HepG2 (cell line): ENCODE measurements around the gene KCNAB1. TPM values are rescaled to one million over a fixed set of nuclear protein-coding genes. Genes with fewer than 3 reads are reported as not detected.

Source experiments
- ATAC-seq: fragments of 200-7000 bp; cut with Tn5 transposase; 3 replicates; pipeline ENCODE4 v1.9.1; 2020; ENCODE audit warnings: mild to moderate bottlenecking, moderate library complexity
- BruUV-seq: library from RNA; stranded (reverse); fragments of 400-500 nt; replicated peaks from 2 replicates; lab custom pipeline; 2021; lab: Mats Ljungman, UMichigan
- CTCF ChIA-PET: fragments of 300-600 bp; formaldehyde crosslinking; extraction: SDS; loops from one replicate; lab custom pipeline; 2021; ENCODE audit warnings: low total read pairs, inconsistent platforms, low intra/inter-chr PET ratio; lab: Yijun Ruan, JAX
- POLR2A ChIA-PET: fragments of 350-600 bp; sonication (Branson Sonifier 250); formaldehyde crosslinking; loops from one replicate; lab custom pipeline; 2020; ENCODE audit warnings: antibody characterized with exemption, inconsistent platforms; lab: Yijun Ruan, JAX
- DNase-seq: peaks from one replicate; pipeline ENCODE4 v3.0.0-alpha.2; 2015; ENCODE audit warnings: low spot score
- FAIRE-seq: peaks from 3 replicates; lab custom pipeline; 2011; peaks lifted over from hg19 to GRCh38; lab: Jason Lieb, UNC
- H2AFZ ChIP-seq: one replicate; pipeline ENCODE4 v1.6.1; 2011; ENCODE audit warnings: low read length, inconsistent platforms
- H3K27ac ChIP-seq: fragments of 300-600 bp; 3 replicates; pipeline ENCODE4 v1.8.0; 2011; ENCODE audit warnings: mixed run types, mild to moderate bottlenecking, mixed read lengths, low read length, inconsistent platforms; ENCODE audit not compliant: insufficient read depth; ENCODE audit errors: extremely low read length
- H3K27me3 ChIP-seq, 2 experiments: fragments of 200-600 bp in 1 of 2; 2 replicates in 1 of 2; 3 replicates in 1 of 2; pipeline versions ENCODE4 v1.6.0 to v1.8.0; 2011; ENCODE audit warnings: low read length in 2 of 2, mild to moderate bottlenecking in 2 of 2, moderate library complexity in 2 of 2, inconsistent platforms in 1 of 2; ENCODE audit not compliant: insufficient read depth in 2 of 2, control insufficient read depth in 1 of 2
- H3K36me3 ChIP-seq, 2 experiments: fragments of 200-600 bp in 1 of 2; replicated peaks in 1 of 2; 2 replicates in 1 of 2; 3 replicates in 1 of 2; pipeline versions ENCODE4 v1.5.1 to v1.8.0; 2011; ENCODE audit warnings: low read length in 2 of 2, inconsistent platforms in 1 of 2; ENCODE audit not compliant: insufficient read depth in 2 of 2, control insufficient read depth in 1 of 2
- H3K4me1 ChIP-seq: 2 replicates; pipeline ENCODE4 v1.5.1; 2012; ENCODE audit warnings: low read length, inconsistent platforms; ENCODE audit not compliant: insufficient read depth
- H3K4me2 ChIP-seq: 2 replicates; pipeline ENCODE4 v1.6.0; 2011; ENCODE audit warnings: low read depth, low read length, inconsistent platforms
- H3K4me3 ChIP-seq, 3 experiments: fragments of 200-600 bp in 1 of 3; sonication (generic), shearing (Covaris generic) in 1 of 3; replicated peaks in 1 of 3; 2 replicates each; pipeline ENCODE4 v1.5.1; 2011 to 2016; ENCODE audit warnings: low read length in 3 of 3, inconsistent platforms in 2 of 3, low read depth in 2 of 3, mild to moderate bottlenecking in 2 of 3, control low read depth in 1 of 3, mixed read lengths in 1 of 3; ENCODE audit not compliant: insufficient read depth in 1 of 3
- H3K79me2 ChIP-seq: one replicate; pipeline ENCODE4 v1.6.1; 2011; ENCODE audit warnings: low read length, inconsistent platforms; ENCODE audit not compliant: insufficient read depth
- H3K9ac ChIP-seq: 2 replicates; pipeline ENCODE4 v1.6.0; 2011; ENCODE audit warnings: mild to moderate bottlenecking, low read depth, low read length, inconsistent platforms; ENCODE audit not compliant: insufficient read depth
- H3K9me3 ChIP-seq: 2 replicates; pipeline ENCODE4 v1.5.1; 2012; ENCODE audit warnings: mild to moderate bottlenecking, low read length
- H4K20me1 ChIP-seq: 2 replicates; pipeline ENCODE4 v1.6.0; 2011; ENCODE audit warnings: inconsistent platforms, mild to moderate bottlenecking, low read length, moderate library complexity; ENCODE audit not compliant: insufficient read depth
- CTCF ChIP-seq: sonication (generic); formaldehyde crosslinking; IDR thresholded peaks from 2 replicates; pipeline ENCODE4 v1.5.0; 2020; ENCODE audit warnings: mild to moderate bottlenecking, missing genetic modification reagents, moderate library complexity
- LCORL ChIP-seq, 2 experiments: fragments of 450-650 bp in 1 of 2; sonication (generic) in 1 of 2; formaldehyde crosslinking in 1 of 2; IDR thresholded peaks; 2 replicates each; pipeline versions ENCODE4 v1.5.0 to v1.6.1; 2017 to 2020; ENCODE audit warnings: antibody characterized with exemption in 1 of 2, missing genetic modification reagents in 1 of 2
- SMC3 ChIP-seq: IDR thresholded peaks from 2 replicates; pipeline ENCODE4 v1.6.1; 2011; ENCODE audit warnings: low read length, improper control_type of control experiment
- STAG1 ChIP-seq: sonication (generic); formaldehyde crosslinking; IDR thresholded peaks from 2 replicates; pipeline ENCODE4 v1.4.0; 2020; ENCODE audit warnings: missing genetic modification reagents
- USF2 ChIP-seq, 2 experiments: sonication (generic) in 1 of 2; formaldehyde crosslinking in 1 of 2; IDR thresholded peaks; 2 replicates each; pipeline versions ENCODE4 v1.5.1 to v1.6.1; 2011 to 2020; ENCODE audit warnings: borderline replicate concordance in 1 of 2, low read depth in 1 of 2, low read length in 1 of 2, mild to moderate bottlenecking in 1 of 2, missing genetic modification reagents in 1 of 2, moderate library complexity in 1 of 2
- WGBS: methylation state at CpG from one replicate; pipeline ENCODE4 v1.1.6; 2017; ENCODE audit warnings: low lambda C conversion rate; 5-methylcytosine and 5-hydroxymethylcytosine counted together
- in situ Hi-C: cut with HindIII; loops from 2 replicates; pipeline ENCODE4 v1.10.0; 2017; ENCODE audit warnings: low pct_unique_long_range_greater_than_20kb; ENCODE audit not compliant: extremely low pct_ligation_motif_present
- intact Hi-C: fragments of 100-400 bp; cut with micrococcal nuclease; formaldehyde crosslinking; loops from one replicate; pipeline ENCODE4 v1.10.0; 2022; ENCODE audit not compliant: unreplicated experiment
- polyA plus RNA-seq, 8 experiments: library from polyadenylated mRNA; depleted of rRNA in 3 of 8; stranded (reverse) in 7 of 8; unstranded in 1 of 8; fragments of >200 nt; fragmentation: Illumina TruSeq in 4 of 8; extraction: Trizol in 4 of 8; gene quantifications; 2 replicates each; pipeline versions ENCODE4 v1.2.1 to v1.2.3, GENCODE V29; 2011 to 2016; ENCODE audit warnings: low read depth in 4 of 8, missing spikeins in 1 of 8, mixed read lengths in 1 of 8; ENCODE audit not compliant: insufficient read depth in 1 of 8
- total RNA-seq, 5 experiments: library from RNA; depleted of rRNA; stranded (reverse); fragments of >200 nt; fragmentation: Illumina TruSeq; extraction: Trizol; gene quantifications; 2 replicates each; pipeline ENCODE4 v1.2.3, GENCODE V29; 2016; ENCODE audit warnings: low read depth in 1 of 5

KCNAB1 gene
- total and polyA plus RNA-seq, 2 of the 13 experiments (the other 11 are each of a cell fraction or from before 2014, with no cell fraction given) = not detected

- WGBS = 38% methylated on average over 10 of the region's 10 CpGs
- intact Hi-C loops = loop anchor here (5.0 kb wide), 1 partner anchor 692 kb away; no protein-coding TSS in a partner anchor
- FAIRE-seq (no peak), ATAC-seq (no peak), DNase-seq (no peak)
- H2AFZ ChIP-seq = no peak overlapping the region
- no peak overlapping the region for H3K27ac ChIP-seq
- no peaks in the 10 kb centered on the region for H3K4me1 ChIP-seq
- H3K4me3 ChIP-seq = no peak overlapping the region
- no peaks in the 10 kb centered on the region for H3K9me3 ChIP-seq
- H3K36me3 ChIP-seq = no peaks in the 10 kb centered on the region
- ChIA-PET POLR2A (no interaction called here), CTCF (no interaction called here)
- H3K79me2 ChIP-seq = no peaks in the 10 kb centered on the region
- H3K4me2 ChIP-seq = no peak overlapping the region
- in situ Hi-C loops = no loop called here
- H3K9ac ChIP-seq = no peak overlapping the region
- H3K27me3 ChIP-seq = no peaks in the 10 kb centered on the region; a peak in 1 of 5 replicates
- TF ChIP-seq USF2 (IDR thresholded peaks at IDR 0.05; ENCODE audit: low read depth, low read length) = no peak
- no peak for TF ChIP-seq USF2 (CRISPR knock-in tag; IDR thresholded peaks at IDR 0.05; ENCODE audit: borderline replicate concordance)
- BruUV-seq = no TSS peak
- H4K20me1 ChIP-seq = no peaks in the 10 kb centered on the region
Observed at GRCh38 chr3:156445117-156446090, 325.0 kb downstream of the KCNAB1 start.

GRCh38 chr3:156448300-156448699, 327.9 kb downstream of the KCNAB1 start:
- WGBS = 0% methylated on average over 1 of the region's 1 CpG
- POLR2A ChIA-PET = no interaction called here
- intact Hi-C loops (loop anchor here (1.0 to 5.0 kb wide), 3 partner anchors 93 to 689 kb away; no protein-coding TSS in a partner anchor), in situ Hi-C loops (no loop called here)
- DNase-seq (peak; percentile 5), FAIRE-seq (no peak), ATAC-seq (peak; percentile 86)
- Histone ChIP-seq H3K4me2 (no peak overlapping the region), H4K20me1 (no peaks in the 10 kb centered on the region), H3K27me3 (no peaks in the 10 kb centered on the region; a peak in 1 of 5 replicates), H3K4me1 (no peaks in the 10 kb centered on the region), H3K27ac (no peak overlapping the region), H3K36me3 (no peaks in the 10 kb centered on the region), H2AFZ (no peak overlapping the region), H3K4me3 (no peak overlapping the region), H3K9ac (no peak overlapping the region), H3K79me2 (no peaks in the 10 kb centered on the region), H3K9me3 (no peaks in the 10 kb centered on the region)
- CTCF ChIA-PET = interaction anchor here (0.6 kb wide), 1 partner anchor 226 kb away, joined by 3 read pairs; the partner anchor contains the start of gene TIPARP
- TF ChIP-seq SMC3 = 0 out of 2 replicates have a peak, but pooled peaks have one; percentile 12
- peak; percentile 43 for TF ChIP-seq STAG1 (CRISPR knock-in tag)
- peak; percentile 37 for TF ChIP-seq CTCF (CRISPR knock-in tag)
- no peak for TF ChIP-seq LCORL (IDR thresholded peaks at IDR 0.05)
- TF ChIP-seq LCORL (CRISPR knock-in tag; IDR thresholded peaks at IDR 0.05) = no peak
- no TSS peak for BruUV-seq
